Measurements from ENCODE around the gene CCDC33. TPM values are rescaled to one million over a fixed set of nuclear protein-coding genes. Genes with fewer than 3 reads are reported as not detected.
A peak's percentile ranks its signal among the peaks of the same experiment; 100 is the strongest.

CCDC33 gene
- total and polyA plus RNA-seq, 2 donors from 2014 or later = 0.63 TPM; not detected in 1

GRCh38 chr15:74263466-74263865, 27.3 kb downstream of the CCDC33 start:
- Histone ChIP-seq H3K9ac (ENCODE audit: low read length in 3 of 3) (no peak overlapping the region), H3K4me1 (ENCODE audit: control insufficient read depth in 2 of 3, insufficient read depth in 2 of 3, low read depth in 1 of 3, low read length in 3 of 3) (no peaks in the 10 kb centered on the region), H3K36me3 (ENCODE audit: control insufficient read depth in 2 of 3, insufficient read depth in 3 of 3, low read length in 3 of 3) (no peaks in the 10 kb centered on the region), H3K27ac (ENCODE audit: low read depth in 2 of 2, low read length in 2 of 2) (no peak overlapping the region), H3K27me3 (ENCODE audit: control insufficient read depth, insufficient read depth, low read length) (no peaks in the 10 kb centered on the region), H3K9me3 (ENCODE audit: control insufficient read depth in 2 of 3, insufficient read depth in 1 of 3, low read length in 3 of 3) (no peaks in the 10 kb centered on the region), H3K4me3 (ENCODE audit: low read length in 3 of 3) (no peak overlapping the region)
- intact Hi-C loops (cut with DNase I) = no loop called here
- TF ChIP-seq CTCF (IDR thresholded peaks at IDR 0.05; ENCODE audit: borderline replicate concordance, extremely low read depth, insufficient read depth) = no peak
- FAIRE-seq (no peak), DNase-seq (no peak)

GRCh38 chr15:74264081-74264501, 28.0 kb downstream of the CCDC33 start:
- intact Hi-C loops (cut with DNase I) = no loop called here
- Histone ChIP-seq H3K27ac (ENCODE audit: low read depth in 2 of 2, low read length in 2 of 2) (no peak overlapping the region), H3K9me3 (ENCODE audit: control insufficient read depth in 2 of 3, insufficient read depth in 1 of 3, low read length in 3 of 3) (no peaks in the 10 kb centered on the region), H3K4me1 (ENCODE audit: control insufficient read depth in 2 of 3, insufficient read depth in 2 of 3, low read depth in 1 of 3, low read length in 3 of 3) (no peaks in the 10 kb centered on the region), H3K9ac (ENCODE audit: low read length in 3 of 3) (no peak overlapping the region), H3K4me3 (ENCODE audit: low read length in 3 of 3) (no peak overlapping the region), H3K36me3 (ENCODE audit: control insufficient read depth in 2 of 3, insufficient read depth in 3 of 3, low read length in 3 of 3) (no peaks in the 10 kb centered on the region), H3K27me3 (ENCODE audit: control insufficient read depth, insufficient read depth, low read length) (no peaks in the 10 kb centered on the region)
- FAIRE-seq (no peak), DNase-seq (peak in 1 of 5 donors; percentile 28)
- TF ChIP-seq CTCF (IDR thresholded peaks at IDR 0.05; ENCODE audit: borderline replicate concordance, extremely low read depth, insufficient read depth) = no peak

GRCh38 chr15:74265046-74265639, 29.0 kb downstream of the CCDC33 start:
- H3K4me1 ChIP-seq (ENCODE audit: control insufficient read depth in 2 of 3, insufficient read depth in 2 of 3, low read depth in 1 of 3, low read length in 3 of 3) = no peaks in the 10 kb centered on the region
- no peaks in the 10 kb centered on the region for H3K36me3 ChIP-seq (ENCODE audit: control insufficient read depth in 2 of 3, insufficient read depth in 3 of 3, low read length in 3 of 3)
- TF ChIP-seq CTCF (IDR thresholded peaks at IDR 0.05; ENCODE audit: borderline replicate concordance, extremely low read depth, insufficient read depth) = no peak
- no peak overlapping the region for H3K9ac ChIP-seq (ENCODE audit: low read length in 3 of 3)
- no peak overlapping the region for H3K27ac ChIP-seq (ENCODE audit: low read depth in 2 of 2, low read length in 2 of 2)
- no peaks in the 10 kb centered on the region for H3K9me3 ChIP-seq (ENCODE audit: control insufficient read depth in 2 of 3, insufficient read depth in 1 of 3, low read length in 3 of 3)
- H3K4me3 ChIP-seq (ENCODE audit: low read length in 3 of 3) = no peak overlapping the region
- FAIRE-seq (no peak), DNase-seq (peak in 4 of 5 donors; percentile 47 to 87 (median 70))
- no peaks in the 10 kb centered on the region for H3K27me3 ChIP-seq (ENCODE audit: control insufficient read depth, insufficient read depth, low read length)
- intact Hi-C loops (cut with DNase I) = no loop called here

- Histone ChIP-seq H3K36me3 (ENCODE audit: control insufficient read depth in 2 of 3, insufficient read depth in 3 of 3, low read length in 3 of 3) (no peaks in the 10 kb centered on the region), H3K4me3 (ENCODE audit: low read length in 3 of 3) (no peak overlapping the region), H3K27ac (ENCODE audit: low read depth in 2 of 2, low read length in 2 of 2) (no peak overlapping the region), H3K27me3 (ENCODE audit: control insufficient read depth, insufficient read depth, low read length) (no peaks in the 10 kb centered on the region), H3K4me1 (ENCODE audit: control insufficient read depth in 2 of 3, insufficient read depth in 2 of 3, low read depth in 1 of 3, low read length in 3 of 3) (no peaks in the 10 kb centered on the region), H3K9me3 (ENCODE audit: control insufficient read depth in 2 of 3, insufficient read depth in 1 of 3, low read length in 3 of 3) (no peaks in the 10 kb centered on the region), H3K9ac (ENCODE audit: low read length in 3 of 3) (no peak overlapping the region)
- peak in 1 of 5 donors; percentile 17 for DNase-seq
- FAIRE-seq = no peak
- TF ChIP-seq CTCF (IDR thresholded peaks at IDR 0.05; ENCODE audit: borderline replicate concordance, extremely low read depth, insufficient read depth) = no peak
- intact Hi-C loops (cut with DNase I) = no loop called here
Measured at GRCh38 chr15:74268020-74268419, 31.9 kb downstream of the CCDC33 start.
